ENCODE results near the gene NPY. TPM values are rescaled to one million over a fixed set of nuclear protein-coding genes. Genes with fewer than 3 reads are reported as not detected.

Gene NPY
- polyA plus RNA-seq, 1 donor (not counting 4 experiments of a cell fraction or from before 2014, with no cell fraction given) = not detected

DNA sequence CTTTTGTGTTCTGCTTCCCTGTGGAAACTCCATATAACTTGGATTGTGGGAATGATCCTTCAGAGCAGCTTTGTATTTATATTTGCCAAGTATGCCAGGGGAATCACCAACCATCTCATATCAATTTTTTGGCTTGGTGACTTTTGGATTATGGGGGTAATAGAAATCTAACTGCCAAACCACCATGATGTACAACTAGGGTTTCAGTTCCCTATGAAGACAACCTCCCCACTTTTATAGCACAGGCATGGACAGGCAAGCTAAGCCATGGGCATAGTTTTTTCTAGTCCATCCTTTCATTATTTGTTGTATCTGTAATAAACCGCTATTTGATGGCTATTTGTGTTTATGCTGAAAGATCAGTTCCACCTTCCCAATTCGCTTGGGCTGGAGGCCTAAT lies 17.7 kb downstream of the NPY start:
- no peaks in the 10 kb centered on the region for H3K9me3 ChIP-seq (ENCODE audit: control insufficient read depth, low read depth, low read length)
- H3K9me1 ChIP-seq (ENCODE audit: control insufficient read depth, extremely low read depth, insufficient read depth, low read length) = no peaks in the 10 kb centered on the region
- no peak overlapping the region for H3K9ac ChIP-seq (ENCODE audit: control insufficient read depth, extremely low read depth, insufficient read depth, low read length)
- H3K27me3 ChIP-seq (ENCODE audit: control insufficient read depth, extremely low read depth, insufficient read depth, low read length) = peaks cover 6% of the 10 kb centered on the region
- TF ChIP-seq EZH2 (IDR thresholded peaks at IDR 0.05; ENCODE audit: low read length) = no peak
- TF ChIP-seq, protein P1, sequence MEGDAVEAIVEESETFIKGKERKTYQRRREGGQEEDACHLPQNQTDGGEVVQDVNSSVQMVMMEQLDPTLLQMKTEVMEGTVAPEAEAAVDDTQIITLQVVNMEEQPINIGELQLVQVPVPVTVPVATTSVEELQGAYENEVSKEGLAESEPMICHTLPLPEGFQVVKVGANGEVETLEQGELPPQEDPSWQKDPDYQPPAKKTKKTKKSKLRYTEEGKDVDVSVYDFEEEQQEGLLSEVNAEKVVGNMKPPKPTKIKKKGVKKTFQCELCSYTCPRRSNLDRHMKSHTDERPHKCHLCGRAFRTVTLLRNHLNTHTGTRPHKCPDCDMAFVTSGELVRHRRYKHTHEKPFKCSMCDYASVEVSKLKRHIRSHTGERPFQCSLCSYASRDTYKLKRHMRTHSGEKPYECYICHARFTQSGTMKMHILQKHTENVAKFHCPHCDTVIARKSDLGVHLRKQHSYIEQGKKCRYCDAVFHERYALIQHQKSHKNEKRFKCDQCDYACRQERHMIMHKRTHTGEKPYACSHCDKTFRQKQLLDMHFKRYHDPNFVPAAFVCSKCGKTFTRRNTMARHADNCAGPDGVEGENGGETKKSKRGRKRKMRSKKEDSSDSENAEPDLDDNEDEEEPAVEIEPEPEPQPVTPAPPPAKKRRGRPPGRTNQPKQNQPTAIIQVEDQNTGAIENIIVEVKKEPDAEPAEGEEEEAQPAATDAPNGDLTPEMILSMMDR (optimal IDR thresholded peaks at IDR 0.05 in 1 of 3, IDR thresholded peaks at IDR 0.05 in 1 of 3, conservative IDR thresholded peaks at IDR 0.05 in 1 of 3; ENCODE audit: extremely low read depth in 1 of 3, insufficient read depth in 2 of 3, low read length in 3 of 3) = no peak
- H3K4me1 ChIP-seq (ENCODE audit: control insufficient read depth, extremely low read depth, insufficient read depth, low read length) = no peaks in the 10 kb centered on the region
- no peak overlapping the region for H3K4me2 ChIP-seq (ENCODE audit: control insufficient read depth, extremely low read depth, insufficient read depth, low read depth, low read length)
- FAIRE-seq (no peak), DNase-seq (ENCODE audit: low read depth, low spot score) (no peak)
- no peaks in the 10 kb centered on the region for H4K20me1 ChIP-seq (ENCODE audit: control insufficient read depth, extremely low read depth, insufficient read depth, low read length)
- no peak overlapping the region for H3K4me3 ChIP-seq (ENCODE audit: control insufficient read depth in 2 of 3, extremely low read depth in 1 of 3, insufficient read depth in 2 of 3, low read depth in 1 of 3, low read length in 3 of 3)
- no peaks in the 10 kb centered on the region for H3K36me3 ChIP-seq (ENCODE audit: control insufficient read depth in 2 of 2, extremely low read depth in 1 of 2, insufficient read depth in 2 of 2, low read length in 2 of 2)
- no peak overlapping the region for H3K27ac ChIP-seq (ENCODE audit: control insufficient read depth, insufficient read depth, low read length)
- dilution Hi-C loops (cut with MboI; ENCODE audit: extremely low pct_ligation_motif_present, low sequenced_read_pairs) = no loop called here
- no peaks in the 10 kb centered on the region for H3K79me2 ChIP-seq (ENCODE audit: control insufficient read depth, insufficient read depth, low read length)
- no peak overlapping the region for H2AFZ ChIP-seq (ENCODE audit: control insufficient read depth, low read length)

DNA sequence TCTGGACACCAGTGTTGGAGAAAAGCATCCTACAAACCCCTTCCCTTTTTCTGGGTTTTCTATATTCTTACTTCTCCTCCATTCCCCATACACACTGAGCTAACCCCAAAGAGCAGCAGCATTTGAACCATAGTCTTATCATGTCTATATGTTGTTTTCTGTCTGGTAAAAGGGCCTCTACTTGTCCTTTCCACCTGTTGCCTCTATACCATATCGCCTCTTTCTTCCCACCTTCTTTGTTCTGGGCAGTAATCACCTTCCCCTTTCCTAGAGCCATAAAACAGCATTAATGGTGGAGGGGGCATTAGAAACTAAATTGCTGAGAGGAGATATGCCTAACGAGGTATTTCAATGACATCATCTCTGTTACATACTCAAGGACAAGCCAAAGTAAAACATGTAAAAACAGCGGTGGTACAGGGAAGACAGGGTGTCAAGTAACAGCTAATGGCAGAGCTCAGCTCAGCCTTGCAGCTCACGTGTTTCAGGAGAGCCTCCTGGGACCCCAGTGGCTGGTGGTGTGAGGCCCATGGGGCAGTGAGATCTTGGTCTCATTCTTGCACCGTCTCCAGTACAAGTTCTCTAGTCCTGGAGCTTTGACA lies 20.6 kb downstream of the NPY start:
- no peaks in the 10 kb centered on the region for H3K36me3 ChIP-seq (ENCODE audit: control insufficient read depth in 2 of 2, extremely low read depth in 1 of 2, insufficient read depth in 2 of 2, low read length in 2 of 2)
- DNase-seq (ENCODE audit: low read depth, low spot score) = no peak
- no peak overlapping the region for H3K9ac ChIP-seq (ENCODE audit: control insufficient read depth, extremely low read depth, insufficient read depth, low read length)
- H3K79me2 ChIP-seq (ENCODE audit: control insufficient read depth, insufficient read depth, low read length) = no peaks in the 10 kb centered on the region
- no peak overlapping the region for H2AFZ ChIP-seq (ENCODE audit: control insufficient read depth, low read length)
- TF ChIP-seq EZH2 (IDR thresholded peaks at IDR 0.05; ENCODE audit: low read length) = no peak
- TF ChIP-seq, protein P1 (optimal IDR thresholded peaks at IDR 0.05 in 1 of 3, IDR thresholded peaks at IDR 0.05 in 1 of 3, conservative IDR thresholded peaks at IDR 0.05 in 1 of 3; ENCODE audit: extremely low read depth in 1 of 3, insufficient read depth in 2 of 3, low read length in 3 of 3) = no peak
- no peaks in the 10 kb centered on the region for H3K4me1 ChIP-seq (ENCODE audit: control insufficient read depth, extremely low read depth, insufficient read depth, low read length)
- no peak overlapping the region for H3K4me3 ChIP-seq (ENCODE audit: control insufficient read depth in 2 of 3, extremely low read depth in 1 of 3, insufficient read depth in 2 of 3, low read depth in 1 of 3, low read length in 3 of 3)
- dilution Hi-C loops (cut with MboI; ENCODE audit: extremely low pct_ligation_motif_present, low sequenced_read_pairs) = no loop called here
- no peaks in the 10 kb centered on the region for H3K9me1 ChIP-seq (ENCODE audit: control insufficient read depth, extremely low read depth, insufficient read depth, low read length)
- no peaks in the 10 kb centered on the region for H4K20me1 ChIP-seq (ENCODE audit: control insufficient read depth, extremely low read depth, insufficient read depth, low read length)
- FAIRE-seq = no peak
- H3K9me3 ChIP-seq (ENCODE audit: control insufficient read depth, low read depth, low read length) = no peaks in the 10 kb centered on the region
- H3K27me3 ChIP-seq (ENCODE audit: control insufficient read depth, extremely low read depth, insufficient read depth, low read length) = no peaks in the 10 kb centered on the region
- H3K27ac ChIP-seq (ENCODE audit: control insufficient read depth, insufficient read depth, low read length) = no peak overlapping the region
- no peak overlapping the region for H3K4me2 ChIP-seq (ENCODE audit: control insufficient read depth, extremely low read depth, insufficient read depth, low read depth, low read length)
